HFF-Myc (cell line): ENCODE results near the gene PAQR4.

Experiments
- DNase-seq: peaks from one replicate; pipeline ENCODE4 v3.0.0-alpha.2; 2011; ENCODE audit warnings: low read depth; ENCODE audit errors: extremely low read depth
- H3K4me3 ChIP-seq: replicated peaks from 2 replicates; pipeline ENCODE4 v1.5.1; 2011; ENCODE audit warnings: low read depth, mild to moderate bottlenecking, control low read depth, low read length
- TF ChIP-seq, protein P1 (sequence below): IDR thresholded peaks from 2 replicates; pipeline ENCODE4 v1.5.1; 2012; ENCODE audit warnings: mild to moderate bottlenecking, low read depth, low read length, control low read depth; ENCODE audit errors: missing control alignments

PAQR4 gene

DNA sequence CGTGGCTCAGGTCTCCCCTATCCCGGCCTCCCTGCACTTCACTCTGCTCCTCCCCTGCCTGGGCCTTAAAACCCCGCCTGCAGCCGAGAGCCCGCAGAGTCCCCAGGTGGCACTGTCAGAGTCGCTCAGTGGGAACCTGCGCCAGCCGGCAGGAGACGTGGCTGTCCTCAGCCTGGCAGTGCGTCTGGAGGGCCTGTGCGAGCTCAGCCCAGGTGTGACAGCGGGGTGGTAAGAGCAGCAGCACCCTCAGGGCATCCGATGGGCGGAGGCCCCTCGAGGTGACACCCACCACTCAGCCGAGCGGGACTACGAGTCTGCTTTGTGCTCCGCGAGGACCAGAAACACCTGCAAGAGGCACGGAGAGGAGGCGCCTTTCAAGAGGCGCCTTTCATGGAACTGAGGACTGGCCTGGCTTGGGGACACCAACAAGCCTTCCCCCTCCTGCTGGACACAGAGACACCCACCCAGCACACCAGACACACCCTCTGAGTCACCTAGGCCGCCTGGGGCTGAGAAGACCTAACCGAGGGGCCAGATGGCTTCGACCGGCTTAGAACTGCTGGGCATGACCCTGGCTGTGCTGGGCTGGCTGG, 43.8 kb downstream of the PAQR4 start, which contains the start of gene CLDN9:
Gene CLDN9, plus strand, starts transcription at position 96 of the 593 bp plus-strand sequence. Its CDS starts 440 bp downstream, at position 536.
- H3K4me3 ChIP-seq: no peak within 1 kb of the TSS
- TF ChIP-seq, protein P1, sequence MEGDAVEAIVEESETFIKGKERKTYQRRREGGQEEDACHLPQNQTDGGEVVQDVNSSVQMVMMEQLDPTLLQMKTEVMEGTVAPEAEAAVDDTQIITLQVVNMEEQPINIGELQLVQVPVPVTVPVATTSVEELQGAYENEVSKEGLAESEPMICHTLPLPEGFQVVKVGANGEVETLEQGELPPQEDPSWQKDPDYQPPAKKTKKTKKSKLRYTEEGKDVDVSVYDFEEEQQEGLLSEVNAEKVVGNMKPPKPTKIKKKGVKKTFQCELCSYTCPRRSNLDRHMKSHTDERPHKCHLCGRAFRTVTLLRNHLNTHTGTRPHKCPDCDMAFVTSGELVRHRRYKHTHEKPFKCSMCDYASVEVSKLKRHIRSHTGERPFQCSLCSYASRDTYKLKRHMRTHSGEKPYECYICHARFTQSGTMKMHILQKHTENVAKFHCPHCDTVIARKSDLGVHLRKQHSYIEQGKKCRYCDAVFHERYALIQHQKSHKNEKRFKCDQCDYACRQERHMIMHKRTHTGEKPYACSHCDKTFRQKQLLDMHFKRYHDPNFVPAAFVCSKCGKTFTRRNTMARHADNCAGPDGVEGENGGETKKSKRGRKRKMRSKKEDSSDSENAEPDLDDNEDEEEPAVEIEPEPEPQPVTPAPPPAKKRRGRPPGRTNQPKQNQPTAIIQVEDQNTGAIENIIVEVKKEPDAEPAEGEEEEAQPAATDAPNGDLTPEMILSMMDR: no peak
- no peak for DNase-seq

DNA sequence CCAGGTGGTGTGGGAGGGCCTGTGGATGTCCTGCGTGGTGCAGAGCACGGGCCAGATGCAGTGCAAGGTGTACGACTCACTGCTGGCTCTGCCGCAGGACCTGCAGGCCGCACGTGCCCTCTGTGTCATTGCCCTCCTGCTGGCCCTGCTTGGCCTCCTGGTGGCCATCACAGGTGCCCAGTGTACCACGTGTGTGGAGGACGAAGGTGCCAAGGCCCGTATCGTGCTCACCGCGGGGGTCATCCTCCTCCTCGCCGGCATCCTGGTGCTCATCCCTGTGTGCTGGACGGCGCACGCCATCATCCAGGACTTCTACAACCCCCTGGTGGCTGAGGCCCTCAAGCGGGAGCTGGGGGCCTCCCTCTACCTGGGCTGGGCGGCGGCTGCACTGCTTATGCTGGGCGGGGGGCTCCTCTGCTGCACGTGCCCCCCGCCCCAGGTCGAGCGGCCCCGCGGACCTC, 44.4 kb downstream of the PAQR4 start:
- no peak overlapping the region for H3K4me3 ChIP-seq
- no peak for DNase-seq
- TF ChIP-seq, protein P1: no peak

- no peak for DNase-seq
- TF ChIP-seq, protein P1: no peak
- H3K4me3 ChIP-seq: no peak overlapping the region
Measured at GRCh38 chr16:3013998-3014690, 45.0 kb downstream of the PAQR4 start.

GRCh38 chr16:3014971-3015370, 45.8 kb downstream of the PAQR4 start:
- no peak for DNase-seq
- H3K4me3 ChIP-seq: no peak overlapping the region
- TF ChIP-seq, protein P1: no peak

GRCh38 chr16:3015865-3016521, 46.8 kb downstream of the PAQR4 start:
- TF ChIP-seq, protein P1: no peak
- DNase-seq: no peak
- no peak overlapping the region for H3K4me3 ChIP-seq

DNA sequence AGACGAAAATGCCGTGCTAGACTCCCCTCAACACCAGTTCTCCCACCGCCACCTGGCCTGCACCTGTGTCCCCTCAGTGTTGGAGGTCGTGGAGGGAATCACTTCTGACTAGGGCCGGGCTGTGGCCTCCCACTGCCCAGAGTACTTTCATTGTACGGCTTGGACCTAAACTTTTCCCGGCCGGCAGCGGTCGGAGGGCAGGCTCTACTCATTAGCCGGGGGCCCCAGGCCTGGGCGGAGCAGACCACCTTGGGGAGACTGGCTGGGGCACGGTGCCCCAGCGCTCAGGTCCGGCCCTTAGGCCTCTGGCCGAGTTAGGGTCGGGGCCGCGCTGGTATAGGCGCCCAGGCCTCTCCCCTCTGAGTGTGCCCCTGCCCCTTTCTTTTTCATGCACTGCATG, 48.2 kb downstream of the PAQR4 start:
- DNase-seq: no peak
- TF ChIP-seq, protein P1: no peak
- no peak overlapping the region for H3K4me3 ChIP-seq
